Measurements from ENCODE around the gene SYMPK.
A peak's percentile ranks its signal among the peaks of the same experiment; 100 is the strongest.

Gene SYMPK

DNA sequence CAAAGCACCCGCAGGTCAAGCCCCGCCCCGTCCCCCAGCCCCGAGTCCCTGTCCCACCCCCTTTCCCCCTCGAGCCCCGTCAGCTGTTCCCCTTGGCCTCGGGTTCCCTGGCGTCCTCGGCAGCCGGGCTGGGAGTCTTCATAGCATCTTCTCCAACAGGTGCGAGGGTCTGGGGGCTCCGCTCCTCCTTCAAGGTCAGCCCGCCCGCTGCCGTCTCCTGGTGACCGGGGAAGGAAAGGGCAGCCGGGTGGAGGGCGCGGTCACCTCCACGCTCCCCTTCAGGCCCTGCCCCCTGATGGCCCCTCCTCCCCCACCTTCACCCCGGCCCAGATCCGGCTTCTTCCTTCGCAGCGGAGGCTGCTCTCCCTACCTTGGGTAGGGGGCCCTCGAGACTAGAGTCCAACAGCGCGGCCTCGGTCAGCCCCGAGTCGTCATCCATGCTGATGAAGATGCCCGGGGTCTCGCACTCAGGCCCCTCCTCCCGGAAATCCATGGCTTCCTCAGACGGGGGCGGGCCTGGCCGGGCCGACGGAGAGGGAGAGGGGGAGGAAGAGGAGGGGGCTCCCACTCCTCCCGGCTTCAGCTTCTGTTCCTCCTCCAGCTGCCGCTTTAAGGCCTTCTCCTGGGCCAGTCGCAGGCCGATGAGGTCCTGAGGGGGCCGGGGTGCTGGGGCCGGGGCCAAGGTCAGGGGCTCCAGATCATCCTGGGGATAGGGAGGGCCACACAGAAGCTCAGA, 47.3 kb downstream of the SYMPK start:
- Histone ChIP-seq H3K9ac (no peak overlapping the region), H3K4me3 (ENCODE audit: low read depth, low read length) (peak overlapping the region; percentile 74), H2AFZ (no peak overlapping the region), H3K79me2 (no peaks in the 10 kb centered on the region), H3K27me3 (ENCODE audit: control insufficient read depth, insufficient read depth, low read length) (no peaks in the 10 kb centered on the region), H3K9me3 (ENCODE audit: control insufficient read depth, low read length) (no peaks in the 10 kb centered on the region), H3K27ac (no peak overlapping the region), H3K36me3 (ENCODE audit: control insufficient read depth, insufficient read depth, low read length) (no peaks in the 10 kb centered on the region), H3K4me1 (no peaks in the 10 kb centered on the region), H3K4me2 (ENCODE audit: low read length) (peak overlapping the region; percentile 90)
- TF ChIP-seq, protein P1, sequence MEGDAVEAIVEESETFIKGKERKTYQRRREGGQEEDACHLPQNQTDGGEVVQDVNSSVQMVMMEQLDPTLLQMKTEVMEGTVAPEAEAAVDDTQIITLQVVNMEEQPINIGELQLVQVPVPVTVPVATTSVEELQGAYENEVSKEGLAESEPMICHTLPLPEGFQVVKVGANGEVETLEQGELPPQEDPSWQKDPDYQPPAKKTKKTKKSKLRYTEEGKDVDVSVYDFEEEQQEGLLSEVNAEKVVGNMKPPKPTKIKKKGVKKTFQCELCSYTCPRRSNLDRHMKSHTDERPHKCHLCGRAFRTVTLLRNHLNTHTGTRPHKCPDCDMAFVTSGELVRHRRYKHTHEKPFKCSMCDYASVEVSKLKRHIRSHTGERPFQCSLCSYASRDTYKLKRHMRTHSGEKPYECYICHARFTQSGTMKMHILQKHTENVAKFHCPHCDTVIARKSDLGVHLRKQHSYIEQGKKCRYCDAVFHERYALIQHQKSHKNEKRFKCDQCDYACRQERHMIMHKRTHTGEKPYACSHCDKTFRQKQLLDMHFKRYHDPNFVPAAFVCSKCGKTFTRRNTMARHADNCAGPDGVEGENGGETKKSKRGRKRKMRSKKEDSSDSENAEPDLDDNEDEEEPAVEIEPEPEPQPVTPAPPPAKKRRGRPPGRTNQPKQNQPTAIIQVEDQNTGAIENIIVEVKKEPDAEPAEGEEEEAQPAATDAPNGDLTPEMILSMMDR (IDR thresholded peaks at IDR 0.05): no peak

DNA sequence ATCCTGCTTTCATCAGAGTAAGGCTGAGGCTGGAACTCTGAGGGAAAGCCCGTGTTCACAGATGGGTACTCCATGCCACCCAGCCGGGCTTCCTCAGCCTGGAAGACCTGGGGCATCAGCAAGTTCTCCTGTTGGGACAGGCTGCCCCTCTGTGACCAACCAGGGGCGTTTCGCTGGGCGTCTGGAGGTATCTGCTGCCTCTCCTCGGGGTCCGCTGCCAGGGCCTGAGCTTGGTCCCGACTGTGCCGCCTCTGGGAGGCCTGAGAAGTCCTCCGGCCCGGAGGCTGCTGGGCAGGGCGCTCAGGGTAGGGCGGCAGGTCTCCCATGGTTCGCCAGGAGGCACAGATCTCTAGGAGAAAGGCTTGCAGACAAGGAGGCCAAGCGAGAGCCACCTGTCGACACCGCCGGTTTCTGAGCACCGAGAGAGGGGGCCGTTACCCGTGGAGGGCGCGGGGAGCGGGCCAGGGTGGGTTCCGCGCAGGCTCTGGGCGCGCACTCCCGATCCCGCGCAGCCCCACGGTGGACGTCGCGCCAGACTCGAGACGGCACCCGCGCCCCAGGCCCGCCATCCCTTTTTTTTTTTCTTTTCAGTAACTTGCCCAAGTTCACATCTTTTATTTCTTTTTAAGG, 48.0 kb downstream of the SYMPK start, which contains the start of gene RSPH6A:
Gene RSPH6A, minus strand, starts transcription at position 458 of the 630 bp plus-strand sequence. Its CDS starts 132 bp downstream, at position 326.
- Histone ChIP-seq H3K27ac (no peak within 1 kb of the TSS), H3K4me3 (ENCODE audit: low read depth, low read length) (peak within 1 kb of the TSS; percentile 74)
- TF ChIP-seq, protein P1 (IDR thresholded peaks at IDR 0.05): no peak

DNA sequence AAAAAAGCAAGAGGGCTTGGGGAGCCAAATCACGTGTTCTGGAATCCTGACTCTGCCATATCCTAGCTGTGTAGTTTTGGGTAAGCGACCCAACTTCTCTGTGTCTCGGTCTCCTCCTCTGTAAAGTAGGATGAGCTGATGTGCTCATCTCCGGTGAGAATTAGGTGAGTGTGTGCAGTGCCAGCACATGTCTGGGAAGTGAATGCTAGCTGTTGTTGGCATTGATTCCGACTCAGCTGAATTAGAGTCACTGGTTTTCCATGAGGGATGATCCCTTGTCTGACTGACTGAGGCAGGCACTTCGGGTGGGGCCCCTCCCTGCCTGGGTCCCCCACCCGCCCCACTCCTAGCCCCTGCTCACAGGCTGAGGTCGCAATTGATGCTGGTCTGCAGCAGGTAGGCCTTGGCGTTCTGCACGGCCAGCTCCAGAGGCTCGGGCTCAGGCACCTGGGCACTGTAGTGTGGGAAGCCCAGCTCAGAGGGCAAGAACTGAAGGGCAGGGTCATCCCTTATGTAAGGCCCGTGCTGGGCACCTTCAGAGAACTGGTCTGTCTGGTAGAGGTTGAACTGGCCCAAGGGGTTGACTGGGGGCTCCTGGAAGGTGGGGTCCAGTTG, 48.7 kb downstream of the SYMPK start:
- no peaks in the 10 kb centered on the region for H3K4me1 ChIP-seq
- no peaks in the 10 kb centered on the region for H3K27me3 ChIP-seq (ENCODE audit: control insufficient read depth, insufficient read depth, low read length)
- no peak overlapping the region for H2AFZ ChIP-seq
- H3K4me2 ChIP-seq (ENCODE audit: low read length): peak overlapping the region; percentile 90
- TF ChIP-seq, protein P1 (IDR thresholded peaks at IDR 0.05): no peak
- no peak overlapping the region for H3K9ac ChIP-seq
- H3K27ac ChIP-seq: no peak overlapping the region
- H3K79me2 ChIP-seq: no peaks in the 10 kb centered on the region
- H3K9me3 ChIP-seq (ENCODE audit: control insufficient read depth, low read length): no peaks in the 10 kb centered on the region
- H3K36me3 ChIP-seq (ENCODE audit: control insufficient read depth, insufficient read depth, low read length): no peaks in the 10 kb centered on the region
- peak overlapping the region; percentile 74 for H3K4me3 ChIP-seq (ENCODE audit: low read depth, low read length)

More for the DNA sequence above, 48.0 kb downstream of the SYMPK start, which contains the start of gene RSPH6A:
- H3K9ac ChIP-seq: no peak within 1 kb of the TSS
- no peaks in the 10 kb centered on the region for H3K36me3 ChIP-seq (ENCODE audit: control insufficient read depth, insufficient read depth, low read length)
- H3K4me1 ChIP-seq: no peaks in the 10 kb centered on the region
- no peaks in the 10 kb centered on the region for H3K9me3 ChIP-seq (ENCODE audit: control insufficient read depth, low read length)
- H3K27me3 ChIP-seq (ENCODE audit: control insufficient read depth, insufficient read depth, low read length): no peaks in the 10 kb centered on the region
- H3K4me2 ChIP-seq (ENCODE audit: low read length): peak within 1 kb of the TSS; percentile 90
- no peaks in the 10 kb centered on the region for H3K79me2 ChIP-seq
- no peak within 1 kb of the TSS for H2AFZ ChIP-seq

DNA sequence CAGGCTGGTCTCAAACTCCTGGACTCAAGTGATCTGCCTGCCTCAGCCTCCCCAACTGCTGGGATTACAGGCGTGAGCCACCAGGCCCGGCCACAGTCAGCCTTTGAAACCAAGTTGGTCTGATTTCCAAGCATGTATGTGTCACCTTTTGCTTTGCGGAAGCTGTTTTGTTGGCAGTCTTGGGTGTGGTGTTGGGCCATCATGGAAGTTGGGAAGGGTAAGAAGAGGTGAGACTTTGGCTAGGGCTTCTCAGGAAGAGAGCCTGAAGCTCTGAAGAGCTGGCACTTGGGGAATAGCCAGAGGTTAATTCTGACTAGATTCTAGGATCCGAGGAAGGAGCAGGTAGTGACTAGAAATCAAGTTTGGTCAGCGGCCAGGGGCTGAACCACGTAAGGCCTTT, 50.6 kb downstream of the SYMPK start:
- Histone ChIP-seq H3K4me1 (no peaks in the 10 kb centered on the region), H3K27me3 (ENCODE audit: control insufficient read depth, insufficient read depth, low read length) (no peaks in the 10 kb centered on the region), H3K9ac (no peak overlapping the region), H3K36me3 (ENCODE audit: control insufficient read depth, insufficient read depth, low read length) (no peaks in the 10 kb centered on the region), H3K4me3 (ENCODE audit: low read depth, low read length) (no peak overlapping the region), H3K4me2 (ENCODE audit: low read length) (no peak overlapping the region), H2AFZ (no peak overlapping the region), H3K9me3 (ENCODE audit: control insufficient read depth, low read length) (no peaks in the 10 kb centered on the region), H3K27ac (no peak overlapping the region), H3K79me2 (no peaks in the 10 kb centered on the region)
- TF ChIP-seq, protein P1 (IDR thresholded peaks at IDR 0.05): no peak
